LNCaP clone FGC (cell line): ENCODE measurements around the gene SLC8A1.

Experiments
- DNase-seq: peaks from one replicate; pipeline ENCODE4 v3.0.0-alpha.2; 2011; ENCODE audit warnings: low read depth
- H3K4me3 ChIP-seq: 2 replicates; pipeline ENCODE4 v1.5.1; 2011; ENCODE audit warnings: mild to moderate bottlenecking, low read depth, low read length, control low read depth
- TF ChIP-seq, protein P1 (sequence below): IDR thresholded peaks from 2 replicates; pipeline ENCODE4 v1.5.1; 2012; ENCODE audit warnings: mild to moderate bottlenecking; ENCODE audit not compliant: control insufficient read depth, insufficient read depth; ENCODE audit errors: extremely low read depth

SLC8A1 gene

DNA sequence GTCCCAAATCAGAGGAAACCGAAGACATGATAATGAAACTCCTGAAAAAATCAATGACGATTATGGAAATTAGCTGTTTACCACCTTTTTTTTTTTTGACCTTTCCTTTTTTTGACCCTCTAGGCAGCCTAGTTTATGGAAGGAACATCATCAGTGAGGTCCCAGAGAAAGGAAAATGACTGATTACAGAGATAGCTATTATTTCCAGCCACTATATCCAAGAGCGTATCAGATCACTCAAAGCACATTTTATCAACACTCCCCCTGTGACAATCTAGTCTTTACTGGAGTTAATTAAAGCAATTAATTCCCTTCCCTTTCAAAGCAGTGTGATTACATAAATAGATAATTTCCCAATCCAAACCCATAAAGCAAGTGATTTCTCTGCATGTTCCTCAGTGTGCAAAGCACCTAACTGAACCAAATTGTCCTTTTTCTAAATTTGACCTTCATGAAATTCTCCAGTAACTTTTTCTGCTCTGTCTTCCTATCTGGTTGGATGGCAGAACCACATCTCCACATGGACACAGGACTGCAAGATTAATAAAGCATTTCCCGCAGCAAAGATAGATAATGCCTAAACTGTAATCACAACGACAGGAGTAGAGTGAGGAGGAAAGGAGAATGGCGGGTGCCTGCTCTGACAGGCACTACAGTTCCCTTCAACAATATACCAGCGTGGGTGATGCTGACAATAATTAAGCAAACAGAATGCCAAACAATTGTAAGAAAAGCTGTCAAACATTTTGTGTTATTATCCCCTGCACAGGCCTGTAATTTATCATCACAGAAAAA is 194.4 kb downstream of the SLC8A1 start:
- TF ChIP-seq, protein P1, sequence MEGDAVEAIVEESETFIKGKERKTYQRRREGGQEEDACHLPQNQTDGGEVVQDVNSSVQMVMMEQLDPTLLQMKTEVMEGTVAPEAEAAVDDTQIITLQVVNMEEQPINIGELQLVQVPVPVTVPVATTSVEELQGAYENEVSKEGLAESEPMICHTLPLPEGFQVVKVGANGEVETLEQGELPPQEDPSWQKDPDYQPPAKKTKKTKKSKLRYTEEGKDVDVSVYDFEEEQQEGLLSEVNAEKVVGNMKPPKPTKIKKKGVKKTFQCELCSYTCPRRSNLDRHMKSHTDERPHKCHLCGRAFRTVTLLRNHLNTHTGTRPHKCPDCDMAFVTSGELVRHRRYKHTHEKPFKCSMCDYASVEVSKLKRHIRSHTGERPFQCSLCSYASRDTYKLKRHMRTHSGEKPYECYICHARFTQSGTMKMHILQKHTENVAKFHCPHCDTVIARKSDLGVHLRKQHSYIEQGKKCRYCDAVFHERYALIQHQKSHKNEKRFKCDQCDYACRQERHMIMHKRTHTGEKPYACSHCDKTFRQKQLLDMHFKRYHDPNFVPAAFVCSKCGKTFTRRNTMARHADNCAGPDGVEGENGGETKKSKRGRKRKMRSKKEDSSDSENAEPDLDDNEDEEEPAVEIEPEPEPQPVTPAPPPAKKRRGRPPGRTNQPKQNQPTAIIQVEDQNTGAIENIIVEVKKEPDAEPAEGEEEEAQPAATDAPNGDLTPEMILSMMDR = no peak
- no peak for DNase-seq
- H3K4me3 ChIP-seq = no peak overlapping the region

- no peak for DNase-seq
- TF ChIP-seq, protein P1 = no peak
- H3K4me3 ChIP-seq = no peak overlapping the region
Measured at GRCh38 chr2:40256649-40257048, 195.2 kb downstream of the SLC8A1 start.

DNA sequence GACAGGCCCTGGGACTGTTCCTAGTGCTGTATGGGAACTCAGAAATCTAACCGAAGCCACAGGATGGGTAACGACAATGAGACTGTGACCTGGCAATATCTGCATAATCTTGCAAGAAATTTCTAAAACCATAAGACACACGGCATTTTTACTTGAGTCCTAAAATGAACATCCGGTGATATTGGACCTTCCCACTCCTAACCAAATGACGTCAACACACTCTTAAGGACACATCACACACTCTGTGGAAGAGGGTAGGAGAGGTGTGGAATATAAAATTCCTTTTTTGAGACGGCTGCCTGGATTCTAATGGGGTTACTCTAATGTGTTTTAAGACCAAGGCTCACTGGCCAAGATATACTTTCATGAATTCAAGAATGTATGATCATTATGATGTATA is 195.9 kb downstream of the SLC8A1 start:
- H3K4me3 ChIP-seq = no peak overlapping the region
- TF ChIP-seq, protein P1 = no peak
- no peak for DNase-seq

- no peak overlapping the region for H3K4me3 ChIP-seq
- DNase-seq = no peak
- TF ChIP-seq, protein P1 = no peak
Measured at GRCh38 chr2:40255103-40255502, 196.8 kb downstream of the SLC8A1 start.

GRCh38 chr2:40254611-40255010 is 197.3 kb downstream of the SLC8A1 start:
- no peak overlapping the region for H3K4me3 ChIP-seq
- TF ChIP-seq, protein P1 = no peak
- DNase-seq = no peak

DNA sequence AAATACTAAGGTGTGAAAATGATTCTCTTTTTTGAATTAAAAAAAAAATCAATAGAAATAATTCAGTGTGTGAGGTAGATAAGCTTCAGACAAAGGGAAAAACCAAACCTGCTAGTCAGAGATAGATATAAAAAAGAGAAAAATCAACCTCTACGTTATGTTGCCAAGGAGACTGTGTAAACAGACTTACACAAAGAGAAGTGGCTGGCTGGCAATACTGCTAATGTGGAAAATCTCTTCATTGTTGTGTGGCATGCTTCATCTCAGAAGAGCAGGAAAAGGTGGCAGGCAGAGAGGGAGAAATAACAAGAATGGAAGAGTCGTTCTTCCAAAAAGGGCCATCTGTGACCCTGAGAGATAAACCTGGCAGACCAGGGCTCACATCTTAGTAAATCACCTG is 200.8 kb downstream of the SLC8A1 start:
- no peak overlapping the region for H3K4me3 ChIP-seq
- TF ChIP-seq, protein P1 = no peak
- no peak for DNase-seq

DNA sequence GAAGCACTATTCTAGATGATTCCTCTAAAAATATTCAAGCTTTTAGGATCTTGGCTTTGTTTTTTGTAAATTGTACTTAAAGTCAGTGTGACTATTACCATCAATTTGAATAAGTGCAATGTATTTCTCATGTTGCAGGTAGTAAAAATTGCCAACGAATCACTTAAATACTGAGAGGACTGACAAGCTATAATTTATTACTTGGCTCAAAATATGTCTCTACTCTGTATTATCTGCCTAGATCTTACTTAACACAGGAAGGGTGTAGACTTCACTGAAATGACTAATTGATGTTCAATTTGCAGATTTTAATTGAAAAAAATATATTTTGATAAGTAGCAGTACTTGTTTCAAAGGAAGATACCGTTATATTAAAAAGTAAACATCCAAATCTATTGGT is 202.3 kb downstream of the SLC8A1 start:
- H3K4me3 ChIP-seq = no peak overlapping the region
- TF ChIP-seq, protein P1 = no peak
- DNase-seq = no peak
